GM23338 (cell line): Measurements from ENCODE around the gene XDH. TPM values are rescaled to one million over a fixed set of nuclear protein-coding genes. Genes with fewer than 3 reads are reported as not detected.

ENCODE experiments used
- ATAC-seq: fragments of 200-7000 bp; cut with Tn5 transposase; 3 replicates; pipeline ENCODE4 v1.9.1; 2020
- DNase-seq: peaks from one replicate; pipeline ENCODE4 v3.0.0-alpha.2; 2015; ENCODE audit warnings: low spot score
- H2AFZ ChIP-seq: fragments of 200-600 bp; sonication (generic); 2 replicates; pipeline ENCODE4 v1.8.0; 2016; ENCODE audit warnings: antibody characterized with exemption, mild to moderate bottlenecking, moderate library complexity
- H3F3A ChIP-seq: fragments of 200-600 bp; sonication (generic); replicated peaks from 2 replicates; pipeline ENCODE4 v1.8.0; 2017; ENCODE audit warnings: antibody characterized with exemption, mixed run types, low read depth
- H3K27ac ChIP-seq: fragments of 200-600 bp; sonication (generic); 2 replicates; pipeline ENCODE4 v1.6.1; 2016; ENCODE audit warnings: low read depth
- H3K27me3 ChIP-seq: fragments of 200-600 bp; sonication (generic); 2 replicates; pipeline ENCODE4 v1.8.0; 2016; ENCODE audit warnings: mild to moderate bottlenecking, mixed run types, moderate library complexity; ENCODE audit not compliant: insufficient read depth
- H3K36me3 ChIP-seq: fragments of 200-600 bp; sonication (generic); 2 replicates; pipeline ENCODE4 v1.8.0; 2016; ENCODE audit warnings: mild to moderate bottlenecking; ENCODE audit not compliant: insufficient read depth
- H3K4me1 ChIP-seq: fragments of 200-600 bp; sonication (generic); 2 replicates; pipeline ENCODE4 v1.8.0; 2016; ENCODE audit warnings: mild to moderate bottlenecking, moderate library complexity; ENCODE audit not compliant: insufficient read depth
- H3K4me2 ChIP-seq: fragments of 200-600 bp; sonication (generic); 2 replicates; pipeline ENCODE4 v1.7.1; 2017; ENCODE audit warnings: mixed run types
- H3K4me3 ChIP-seq: fragments of 200-600 bp; sonication (generic); 2 replicates; pipeline ENCODE4 v1.6.1; 2016; ENCODE audit warnings: mixed run types
- H3K79me2 ChIP-seq: fragments of 200-600 bp; sonication (generic); replicated peaks from 2 replicates; pipeline ENCODE4 v1.8.0; 2017; ENCODE audit warnings: mild to moderate bottlenecking; ENCODE audit not compliant: insufficient read depth
- H3K9me2 ChIP-seq: fragments of 200-600 bp; sonication (generic); 2 replicates; pipeline ENCODE4 v1.8.0; 2017; ENCODE audit not compliant: insufficient read depth
- H4K20me1 ChIP-seq: fragments of 200-600 bp; sonication (generic); replicated peaks from 2 replicates; pipeline ENCODE4 v1.8.0; 2017; ENCODE audit warnings: mild to moderate bottlenecking; ENCODE audit not compliant: insufficient read depth
- H3K27ac Mint-ChIP-seq: 2 replicates; pipeline ENCODE4 v1.8.0; 2020; ENCODE audit warnings: inconsistent platforms, mild to moderate bottlenecking, moderate library complexity, mixed read lengths
- H3K27me3 Mint-ChIP-seq: 3 replicates; pipeline ENCODE4 v1.8.0; 2022; ENCODE audit warnings: low read depth, mild to moderate bottlenecking, moderate library complexity, mixed read lengths, inconsistent platforms; ENCODE audit not compliant: insufficient read depth, poor library complexity
- H3K36me3 Mint-ChIP-seq: 3 replicates; pipeline ENCODE4 v1.8.0; 2021; ENCODE audit warnings: low read depth, mild to moderate bottlenecking, inconsistent platforms, moderate library complexity, mixed read lengths
- H3K4me1 Mint-ChIP-seq: 3 replicates; pipeline ENCODE4 v1.8.0; 2020; ENCODE audit warnings: mild to moderate bottlenecking, inconsistent platforms, mixed read lengths
- H3K4me3 Mint-ChIP-seq: 3 replicates; pipeline ENCODE4 v1.8.0; 2021; ENCODE audit warnings: moderate library complexity, mild to moderate bottlenecking, inconsistent platforms, mixed read lengths
- H3K9me3 Mint-ChIP-seq: 3 replicates; pipeline ENCODE4 v1.8.0; 2020; ENCODE audit warnings: moderate library complexity, mild to moderate bottlenecking, inconsistent platforms, mixed read lengths
- EZH2 ChIP-seq: fragments of 200-600 bp; sonication (generic); IDR thresholded peaks from one replicate; pipeline ENCODE4 v1.8.0; 2017; ENCODE audit warnings: antibody characterized with exemption, mild to moderate bottlenecking, low read depth; ENCODE audit not compliant: unreplicated experiment
- NANOG ChIP-seq: IDR thresholded peaks from 2 replicates; pipeline ENCODE4 v1.6.1; 2016; ENCODE audit warnings: antibody characterized with exemption, borderline replicate concordance
- polyA plus RNA-seq: library from polyadenylated mRNA; unstranded; fragments of >200 nt; fragmentation: Nextera tagmentation; extraction: Ambion mirVana; gene quantifications from 2 replicates; pipeline ENCODE4 v1.2.1, GENCODE V29; 2016
- total RNA-seq: library from RNA; depleted of rRNA; stranded (reverse); fragments of >200 nt; shearing (Covaris generic); gene quantifications from 2 replicates; pipeline ENCODE4 v1.2.3, GENCODE V29; 2014
- TF ChIP-seq, protein P1 (sequence below): fragments of 250-450 bp; sonication (Bioruptor Pico); IDR thresholded peaks from 2 replicates; pipeline ENCODE4 v1.5.0; 2020; ENCODE audit warnings: mild to moderate bottlenecking, moderate library complexity
- TF ChIP-seq, protein P2 (sequence below), 2 experiments: fragments of 200-600 bp in 1 of 2; sonication (generic) in 1 of 2; conservative IDR thresholded peaks; 2 replicates each; pipeline versions ENCODE4 v1.5.1 to v1.6.1; 2016 to 2017; ENCODE audit warnings: antibody characterized with exemption in 2 of 2, low read depth in 2 of 2, mild to moderate bottlenecking in 2 of 2, moderate library complexity in 1 of 2

The XDH gene
- total and polyA plus RNA-seq, 2 experiments from 2014 or later: 0.55 to 0.87 TPM

DNA sequence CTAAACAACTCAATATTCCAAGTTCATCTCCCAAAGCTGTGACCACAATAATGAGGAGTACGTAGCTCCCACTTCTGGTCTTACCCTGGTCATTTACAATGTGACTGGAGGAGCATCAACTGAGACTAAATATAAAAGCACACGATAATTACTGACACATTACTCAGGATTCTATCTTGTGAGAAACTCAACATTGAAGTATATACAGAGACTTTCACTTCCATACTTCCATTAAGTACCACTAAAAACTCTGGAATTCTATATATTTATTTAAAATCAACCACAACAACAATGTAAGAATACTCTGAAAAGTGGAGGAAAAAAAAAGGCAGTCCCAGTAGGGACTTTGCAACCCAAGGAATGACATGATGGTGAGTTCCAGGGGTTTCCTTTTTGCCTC, 61.4 kb downstream of the XDH start (continued):
- TF ChIP-seq, protein P1, sequence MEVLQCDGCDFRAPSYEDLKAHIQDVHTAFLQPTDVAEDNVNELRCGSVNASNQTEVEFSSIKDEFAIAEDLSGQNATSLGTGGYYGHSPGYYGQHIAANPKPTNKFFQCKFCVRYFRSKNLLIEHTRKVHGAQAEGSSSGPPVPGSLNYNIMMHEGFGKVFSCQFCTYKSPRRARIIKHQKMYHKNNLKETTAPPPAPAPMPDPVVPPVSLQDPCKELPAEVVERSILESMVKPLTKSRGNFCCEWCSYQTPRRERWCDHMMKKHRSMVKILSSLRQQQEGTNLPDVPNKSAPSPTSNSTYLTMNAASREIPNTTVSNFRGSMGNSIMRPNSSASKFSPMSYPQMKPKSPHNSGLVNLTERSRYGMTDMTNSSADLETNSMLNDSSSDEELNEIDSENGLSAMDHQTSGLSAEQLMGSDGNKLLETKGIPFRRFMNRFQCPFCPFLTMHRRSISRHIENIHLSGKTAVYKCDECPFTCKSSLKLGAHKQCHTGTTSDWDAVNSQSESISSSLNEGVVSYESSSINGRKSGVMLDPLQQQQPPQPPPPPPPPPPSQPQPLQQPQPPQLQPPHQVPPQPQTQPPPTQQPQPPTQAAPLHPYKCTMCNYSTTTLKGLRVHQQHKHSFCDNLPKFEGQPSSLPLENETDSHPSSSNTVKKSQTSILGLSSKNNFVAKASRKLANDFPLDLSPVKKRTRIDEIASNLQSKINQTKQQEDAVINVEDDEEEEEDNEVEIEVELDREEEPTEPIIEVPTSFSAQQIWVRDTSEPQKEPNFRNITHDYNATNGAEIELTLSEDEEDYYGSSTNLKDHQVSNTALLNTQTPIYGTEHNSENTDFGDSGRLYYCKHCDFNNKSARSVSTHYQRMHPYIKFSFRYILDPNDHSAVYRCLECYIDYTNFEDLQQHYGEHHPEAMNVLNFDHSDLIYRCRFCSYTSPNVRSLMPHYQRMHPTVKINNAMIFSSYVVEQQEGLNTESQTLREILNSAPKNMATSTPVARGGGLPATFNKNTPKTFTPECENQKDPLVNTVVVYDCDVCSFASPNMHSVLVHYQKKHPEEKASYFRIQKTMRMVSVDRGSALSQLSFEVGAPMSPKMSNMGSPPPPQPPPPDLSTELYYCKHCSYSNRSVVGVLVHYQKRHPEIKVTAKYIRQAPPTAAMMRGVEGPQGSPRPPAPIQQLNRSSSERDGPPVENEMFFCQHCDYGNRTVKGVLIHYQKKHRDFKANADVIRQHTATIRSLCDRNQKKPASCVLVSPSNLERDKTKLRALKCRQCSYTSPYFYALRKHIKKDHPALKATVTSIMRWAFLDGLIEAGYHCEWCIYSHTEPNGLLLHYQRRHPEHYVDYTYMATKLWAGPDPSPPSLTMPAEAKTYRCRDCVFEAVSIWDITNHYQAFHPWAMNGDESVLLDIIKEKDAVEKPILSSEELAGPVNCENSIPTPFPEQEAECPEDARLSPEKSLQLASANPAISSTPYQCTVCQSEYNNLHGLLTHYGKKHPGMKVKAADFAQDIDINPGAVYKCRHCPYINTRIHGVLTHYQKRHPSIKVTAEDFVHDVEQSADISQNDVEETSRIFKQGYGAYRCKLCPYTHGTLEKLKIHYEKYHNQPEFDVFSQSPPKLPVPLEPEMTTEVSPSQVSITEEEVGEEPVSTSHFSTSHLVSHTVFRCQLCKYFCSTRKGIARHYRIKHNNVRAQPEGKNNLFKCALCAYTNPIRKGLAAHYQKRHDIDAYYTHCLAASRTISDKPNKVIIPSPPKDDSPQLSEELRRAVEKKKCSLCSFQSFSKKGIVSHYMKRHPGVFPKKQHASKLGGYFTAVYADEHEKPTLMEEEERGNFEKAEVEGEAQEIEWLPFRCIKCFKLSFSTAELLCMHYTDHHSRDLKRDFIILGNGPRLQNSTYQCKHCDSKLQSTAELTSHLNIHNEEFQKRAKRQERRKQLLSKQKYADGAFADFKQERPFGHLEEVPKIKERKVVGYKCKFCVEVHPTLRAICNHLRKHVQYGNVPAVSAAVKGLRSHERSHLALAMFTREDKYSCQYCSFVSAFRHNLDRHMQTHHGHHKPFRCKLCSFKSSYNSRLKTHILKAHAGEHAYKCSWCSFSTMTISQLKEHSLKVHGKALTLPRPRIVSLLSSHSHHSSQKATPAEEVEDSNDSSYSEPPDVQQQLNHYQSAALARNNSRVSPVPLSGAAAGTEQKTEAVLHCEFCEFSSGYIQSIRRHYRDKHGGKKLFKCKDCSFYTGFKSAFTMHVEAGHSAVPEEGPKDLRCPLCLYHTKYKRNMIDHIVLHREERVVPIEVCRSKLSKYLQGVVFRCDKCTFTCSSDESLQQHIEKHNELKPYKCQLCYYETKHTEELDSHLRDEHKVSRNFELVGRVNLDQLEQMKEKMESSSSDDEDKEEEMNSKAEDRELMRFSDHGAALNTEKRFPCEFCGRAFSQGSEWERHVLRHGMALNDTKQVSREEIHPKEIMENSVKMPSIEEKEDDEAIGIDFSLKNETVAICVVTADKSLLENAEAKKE (CRISPR knock-in tag): no peak
- TF ChIP-seq, protein P2, sequence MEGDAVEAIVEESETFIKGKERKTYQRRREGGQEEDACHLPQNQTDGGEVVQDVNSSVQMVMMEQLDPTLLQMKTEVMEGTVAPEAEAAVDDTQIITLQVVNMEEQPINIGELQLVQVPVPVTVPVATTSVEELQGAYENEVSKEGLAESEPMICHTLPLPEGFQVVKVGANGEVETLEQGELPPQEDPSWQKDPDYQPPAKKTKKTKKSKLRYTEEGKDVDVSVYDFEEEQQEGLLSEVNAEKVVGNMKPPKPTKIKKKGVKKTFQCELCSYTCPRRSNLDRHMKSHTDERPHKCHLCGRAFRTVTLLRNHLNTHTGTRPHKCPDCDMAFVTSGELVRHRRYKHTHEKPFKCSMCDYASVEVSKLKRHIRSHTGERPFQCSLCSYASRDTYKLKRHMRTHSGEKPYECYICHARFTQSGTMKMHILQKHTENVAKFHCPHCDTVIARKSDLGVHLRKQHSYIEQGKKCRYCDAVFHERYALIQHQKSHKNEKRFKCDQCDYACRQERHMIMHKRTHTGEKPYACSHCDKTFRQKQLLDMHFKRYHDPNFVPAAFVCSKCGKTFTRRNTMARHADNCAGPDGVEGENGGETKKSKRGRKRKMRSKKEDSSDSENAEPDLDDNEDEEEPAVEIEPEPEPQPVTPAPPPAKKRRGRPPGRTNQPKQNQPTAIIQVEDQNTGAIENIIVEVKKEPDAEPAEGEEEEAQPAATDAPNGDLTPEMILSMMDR (conservative IDR thresholded peaks at IDR 0.05; ENCODE audit: low read depth in 2 of 2): no peak
- TF ChIP-seq EZH2: no peak
- TF ChIP-seq NANOG: no peak

DNA sequence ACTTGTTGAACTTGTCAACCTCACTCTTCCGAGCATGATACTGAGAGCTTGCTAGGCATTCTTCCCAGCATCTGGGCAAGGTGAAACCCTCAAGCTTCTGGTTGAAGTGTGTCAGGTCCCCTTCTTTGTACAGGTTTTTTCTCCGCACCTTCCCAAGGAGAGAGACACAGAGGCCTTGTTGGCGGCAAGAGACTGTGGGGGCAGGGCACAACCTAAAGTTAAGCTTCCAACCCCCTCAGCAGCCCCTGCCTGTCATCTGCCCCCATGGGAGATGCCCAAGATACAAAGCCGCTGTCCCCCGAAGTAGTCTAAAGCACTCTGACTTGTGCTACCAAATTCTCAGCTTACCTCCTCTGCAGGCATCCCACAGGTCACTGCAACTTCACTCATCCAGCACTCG, 64.9 kb downstream of the XDH start:
- Histone ChIP-seq H3K36me3 (no peaks in the 10 kb centered on the region), H3K27ac (no peak overlapping the region), H3K79me2 (no peaks in the 10 kb centered on the region), H3F3A (no peaks in the 10 kb centered on the region), H3K4me1 (no peaks in the 10 kb centered on the region), H2AFZ (no peak overlapping the region), H4K20me1 (no peaks in the 10 kb centered on the region), H3K9me2 (peaks cover 6% of the 10 kb centered on the region; the same call in 1 of the 2 replicates), H3K4me3 (no peak overlapping the region), H3K27me3 (no peaks in the 10 kb centered on the region), H3K4me2 (no peak overlapping the region)
- Mint-ChIP-seq H3K4me1 (no peaks in the 10 kb centered on the region), H3K9me3 (no peaks in the 10 kb centered on the region), H3K36me3 (no peaks in the 10 kb centered on the region), H3K27ac (no peak overlapping the region), H3K27me3 (peaks cover 5% of the 10 kb centered on the region), H3K4me3 (no peak overlapping the region)
- ATAC-seq (no peak), DNase-seq (no peak)
- TF ChIP-seq EZH2 (no peak), NANOG (no peak)
- TF ChIP-seq, protein P2 (conservative IDR thresholded peaks at IDR 0.05; ENCODE audit: low read depth in 2 of 2): no peak
- TF ChIP-seq, protein P1 (CRISPR knock-in tag): no peak
